WTC11 (cell line): ENCODE data around the gene UBL4A. TPM values are rescaled to one million over a fixed set of nuclear protein-coding genes. Genes with fewer than 3 reads are reported as not detected.

ENCODE experiments used
- ATAC-seq: fragments of 200-7000 bp; cut with Tn5 transposase; 2 replicates; pipeline ENCODE4 v1.10.0; 2021; ENCODE audit warnings: mild to moderate bottlenecking, moderate library complexity
- CTCF ChIA-PET: fragments of 300-600 bp; sonication (Branson Sonifier 250); formaldehyde crosslinking; loops from one replicate; lab custom pipeline; 2021; ENCODE audit warnings: antibody characterized with exemption; lab: Charles Lee
- POLR2A ChIA-PET: fragments of 350-600 bp; sonication (Branson Sonifier 250); formaldehyde crosslinking; loops from one replicate; lab custom pipeline; 2021; ENCODE audit warnings: antibody characterized with exemption; lab: Charles Lee
- DNase-seq: peaks from one replicate; pipeline ENCODE4 v3.0.0; 2021; ENCODE audit warnings: low spot score
- H3K27ac Mint-ChIP-seq: 2 replicates; pipeline ENCODE4 v1.8.0; 2021; ENCODE audit warnings: mixed read lengths
- H3K27me3 Mint-ChIP-seq: 2 replicates; pipeline ENCODE4 v1.8.0; 2021; ENCODE audit warnings: low read depth, mild to moderate bottlenecking, moderate library complexity, mixed read lengths
- H3K36me3 Mint-ChIP-seq: 2 replicates; pipeline ENCODE4 v1.8.0; 2021; ENCODE audit warnings: mixed read lengths
- H3K4me1 Mint-ChIP-seq: 2 replicates; pipeline ENCODE4 v1.8.0; 2022; ENCODE audit warnings: mixed read lengths
- H3K4me3 Mint-ChIP-seq: 2 replicates; pipeline ENCODE4 v1.8.0; 2021; ENCODE audit warnings: mild to moderate bottlenecking, moderate library complexity, mixed read lengths
- H3K9me3 Mint-ChIP-seq: 2 replicates; pipeline ENCODE4 v1.8.0; 2021; ENCODE audit warnings: mixed read lengths
- ATF1 ChIP-seq: sonication (generic); formaldehyde crosslinking; IDR thresholded peaks from 2 replicates; pipeline ENCODE4 v1.8.1; 2023; ENCODE audit warnings: mild to moderate bottlenecking, moderate library complexity, missing genetic modification reagents
- CREB1 ChIP-seq: sonication (generic); formaldehyde crosslinking; IDR thresholded peaks from 2 replicates; pipeline ENCODE4 v1.8.0; 2023; ENCODE audit warnings: mild to moderate bottlenecking, missing genetic modification reagents
- ESRRA ChIP-seq: sonication (generic); formaldehyde crosslinking; IDR thresholded peaks from 2 replicates; pipeline ENCODE4 v1.8.1; 2022; ENCODE audit warnings: mild to moderate bottlenecking, missing genetic modification reagents, borderline replicate concordance
- FOXP4 ChIP-seq: sonication (generic); formaldehyde crosslinking; IDR thresholded peaks from 2 replicates; pipeline ENCODE4 v1.8.0; 2022; ENCODE audit warnings: mild to moderate bottlenecking, missing genetic modification reagents
- GRHL2 ChIP-seq: fragments of 250-450 bp; sonication (Bioruptor Pico); IDR thresholded peaks from 2 replicates; pipeline ENCODE4 v1.8.0; 2022; ENCODE audit warnings: mild to moderate bottlenecking, moderate library complexity; ENCODE audit not compliant: insufficient replicate concordance, severe bottlenecking
- HMGA2 ChIP-seq: fragments of 250-450 bp; sonication (Bioruptor Pico); IDR thresholded peaks from 2 replicates; pipeline ENCODE4 v1.4.0; 2021; ENCODE audit warnings: mild to moderate bottlenecking, moderate library complexity
- NFE2L1 ChIP-seq: sonication (generic); formaldehyde crosslinking; IDR thresholded peaks from 2 replicates; pipeline ENCODE4 v1.8.1; 2023; ENCODE audit warnings: missing genetic modification reagents
- NFYB ChIP-seq: sonication (generic); formaldehyde crosslinking; conservative IDR thresholded peaks from 2 replicates; pipeline ENCODE4 v1.8.0; 2022; ENCODE audit warnings: low read depth, missing genetic modification reagents
- PRRX2 ChIP-seq: fragments of 250-450 bp; sonication (Bioruptor Pico); IDR thresholded peaks from 2 replicates; pipeline ENCODE4 v1.8.0; 2021; ENCODE audit warnings: mild to moderate bottlenecking
- ZNF232 ChIP-seq: sonication (generic); formaldehyde crosslinking; IDR thresholded peaks from 2 replicates; pipeline ENCODE4 v1.8.0; 2022; ENCODE audit warnings: mild to moderate bottlenecking, missing genetic modification reagents
- total RNA-seq: library from RNA; stranded (reverse); gene quantifications from 3 replicates; pipeline ENCODE4 v1.2.3, GENCODE V29; 2021
- TF ChIP-seq, protein P1 (sequence below): sonication (generic); formaldehyde crosslinking; conservative IDR thresholded peaks from 2 replicates; pipeline ENCODE4 v1.8.1; 2022; ENCODE audit warnings: mild to moderate bottlenecking, missing genetic modification reagents
- TF ChIP-seq, protein P2 (sequence below): sonication (generic); formaldehyde crosslinking; IDR thresholded peaks from 2 replicates; pipeline ENCODE4 v1.8.0; 2022; ENCODE audit warnings: mild to moderate bottlenecking, missing genetic modification reagents
- TF ChIP-seq, protein P3 (sequence below): sonication (generic); formaldehyde crosslinking; IDR thresholded peaks from 2 replicates; pipeline ENCODE4 v1.8.1; 2023; ENCODE audit warnings: mild to moderate bottlenecking, missing genetic modification reagents, moderate library complexity
- TF ChIP-seq, protein P4 (sequence below): sonication (generic); formaldehyde crosslinking; IDR thresholded peaks from 2 replicates; pipeline ENCODE4 v1.8.0; 2022; ENCODE audit warnings: mild to moderate bottlenecking, missing genetic modification reagents
- TF ChIP-seq, protein P5 (sequence below): fragments of 200-600 bp; IDR thresholded peaks from 2 replicates; pipeline ENCODE4 v1.8.0; 2022; ENCODE audit warnings: antibody characterized with exemption

UBL4A gene
- total RNA-seq, 1 experiment from 2014 or later: 34.0 TPM

- no peak overlapping the region for H3K27ac Mint-ChIP-seq
- no peak for TF ChIP-seq ESRRA
- TF ChIP-seq, protein P1, sequence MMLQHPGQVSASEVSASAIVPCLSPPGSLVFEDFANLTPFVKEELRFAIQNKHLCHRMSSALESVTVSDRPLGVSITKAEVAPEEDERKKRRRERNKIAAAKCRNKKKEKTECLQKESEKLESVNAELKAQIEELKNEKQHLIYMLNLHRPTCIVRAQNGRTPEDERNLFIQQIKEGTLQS (CRISPR knock-in tag): no peak
- no peak for TF ChIP-seq HMGA2 (CRISPR knock-in tag)
- no peak for TF ChIP-seq ATF1 (CRISPR knock-in tag)
- TF ChIP-seq CREB1 (CRISPR knock-in tag): no peak
- TF ChIP-seq, protein P2, sequence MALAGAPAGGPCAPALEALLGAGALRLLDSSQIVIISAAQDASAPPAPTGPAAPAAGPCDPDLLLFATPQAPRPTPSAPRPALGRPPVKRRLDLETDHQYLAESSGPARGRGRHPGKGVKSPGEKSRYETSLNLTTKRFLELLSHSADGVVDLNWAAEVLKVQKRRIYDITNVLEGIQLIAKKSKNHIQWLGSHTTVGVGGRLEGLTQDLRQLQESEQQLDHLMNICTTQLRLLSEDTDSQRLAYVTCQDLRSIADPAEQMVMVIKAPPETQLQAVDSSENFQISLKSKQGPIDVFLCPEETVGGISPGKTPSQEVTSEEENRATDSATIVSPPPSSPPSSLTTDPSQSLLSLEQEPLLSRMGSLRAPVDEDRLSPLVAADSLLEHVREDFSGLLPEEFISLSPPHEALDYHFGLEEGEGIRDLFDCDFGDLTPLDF: no peak
- no peak for TF ChIP-seq FOXP4 (CRISPR knock-in tag)
- TF ChIP-seq, protein P3, sequence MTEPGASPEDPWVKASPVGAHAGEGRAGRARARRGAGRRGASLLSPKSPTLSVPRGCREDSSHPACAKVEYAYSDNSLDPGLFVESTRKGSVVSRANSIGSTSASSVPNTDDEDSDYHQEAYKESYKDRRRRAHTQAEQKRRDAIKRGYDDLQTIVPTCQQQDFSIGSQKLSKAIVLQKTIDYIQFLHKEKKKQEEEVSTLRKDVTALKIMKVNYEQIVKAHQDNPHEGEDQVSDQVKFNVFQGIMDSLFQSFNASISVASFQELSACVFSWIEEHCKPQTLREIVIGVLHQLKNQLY (CRISPR knock-in tag): no peak
- H3K4me1 Mint-ChIP-seq: no peaks in the 10 kb centered on the region
- CTCF ChIA-PET: no interaction called here
- H3K4me3 Mint-ChIP-seq: no peak overlapping the region
- H3K27me3 Mint-ChIP-seq: no peaks in the 10 kb centered on the region
- H3K36me3 Mint-ChIP-seq: no peaks in the 10 kb centered on the region
- ATAC-seq (no peak), DNase-seq (no peak)
- H3K9me3 Mint-ChIP-seq: no peaks in the 10 kb centered on the region
- POLR2A ChIA-PET: no interaction called here
These were observed 21.5 kb downstream of the UBL4A start for GRCh38 chrX:154464806-154465365.

- CTCF ChIA-PET: interaction anchor here (0.7 kb wide), 1 partner anchor 64 kb away, joined by 3 read pairs; no protein-coding TSS in a partner anchor
- no peak for ATAC-seq
- H3K9me3 Mint-ChIP-seq: no peaks in the 10 kb centered on the region
These were observed 22.7 kb downstream of the UBL4A start for GRCh38 chrX:154463611-154464220.

DNA sequence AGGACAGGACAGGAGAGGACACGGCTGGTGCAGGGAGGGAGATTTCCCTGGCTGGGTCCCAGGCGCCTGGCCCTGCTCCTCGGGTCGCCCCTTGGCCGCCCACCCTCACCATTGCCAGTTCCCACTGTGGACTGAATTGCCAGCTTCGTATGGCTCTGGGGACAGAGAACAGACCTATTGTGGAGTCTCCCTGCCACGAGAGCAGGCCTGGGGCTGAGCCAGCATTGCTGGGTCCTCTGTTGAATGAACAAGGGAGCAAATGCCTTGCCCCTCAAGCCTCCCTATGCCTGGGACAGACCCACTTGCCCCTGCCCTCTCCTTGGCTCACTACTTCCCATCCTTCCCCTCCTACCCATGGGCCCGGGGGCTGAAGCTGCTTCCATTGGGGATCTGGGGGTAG lies 24.0 kb downstream of the UBL4A start:
- Mint-ChIP-seq H3K9me3 (no peaks in the 10 kb centered on the region), H3K4me1 (no peaks in the 10 kb centered on the region), H3K27me3 (peaks cover under 1% of the 10 kb centered on the region; the same call in 1 of the 2 replicates), H3K27ac (no peak overlapping the region), H3K4me3 (no peak overlapping the region), H3K36me3 (no peaks in the 10 kb centered on the region)
- no peak for TF ChIP-seq GRHL2 (CRISPR knock-in tag)
- TF ChIP-seq, protein P4, sequence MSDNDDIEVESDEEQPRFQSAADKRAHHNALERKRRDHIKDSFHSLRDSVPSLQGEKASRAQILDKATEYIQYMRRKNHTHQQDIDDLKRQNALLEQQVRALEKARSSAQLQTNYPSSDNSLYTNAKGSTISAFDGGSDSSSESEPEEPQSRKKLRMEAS: no peak
- no peak for TF ChIP-seq PRRX2 (CRISPR knock-in tag)
- ChIA-PET POLR2A (interaction anchor here (0.6 kb wide), 1 partner anchor 31 kb away, joined by 3 read pairs; no protein-coding TSS in a partner anchor), CTCF (no interaction called here)
- no peak for ATAC-seq
- no peak for DNase-seq

More at GRCh38 chrX:154463611-154464220, 22.7 kb downstream of the UBL4A start:
- H3K4me3 Mint-ChIP-seq: no peak overlapping the region
- no peak for DNase-seq
- POLR2A ChIA-PET: no interaction called here
- no peaks in the 10 kb centered on the region for H3K4me1 Mint-ChIP-seq
- no peak overlapping the region for H3K27ac Mint-ChIP-seq
- no peaks in the 10 kb centered on the region for H3K27me3 Mint-ChIP-seq
- H3K36me3 Mint-ChIP-seq: no peaks in the 10 kb centered on the region
- TF ChIP-seq NFE2L1 (CRISPR knock-in tag) (no peak), NFYB (CRISPR knock-in tag) (no peak), ZNF232 (CRISPR knock-in tag) (no peak)
- TF ChIP-seq, protein P5, sequence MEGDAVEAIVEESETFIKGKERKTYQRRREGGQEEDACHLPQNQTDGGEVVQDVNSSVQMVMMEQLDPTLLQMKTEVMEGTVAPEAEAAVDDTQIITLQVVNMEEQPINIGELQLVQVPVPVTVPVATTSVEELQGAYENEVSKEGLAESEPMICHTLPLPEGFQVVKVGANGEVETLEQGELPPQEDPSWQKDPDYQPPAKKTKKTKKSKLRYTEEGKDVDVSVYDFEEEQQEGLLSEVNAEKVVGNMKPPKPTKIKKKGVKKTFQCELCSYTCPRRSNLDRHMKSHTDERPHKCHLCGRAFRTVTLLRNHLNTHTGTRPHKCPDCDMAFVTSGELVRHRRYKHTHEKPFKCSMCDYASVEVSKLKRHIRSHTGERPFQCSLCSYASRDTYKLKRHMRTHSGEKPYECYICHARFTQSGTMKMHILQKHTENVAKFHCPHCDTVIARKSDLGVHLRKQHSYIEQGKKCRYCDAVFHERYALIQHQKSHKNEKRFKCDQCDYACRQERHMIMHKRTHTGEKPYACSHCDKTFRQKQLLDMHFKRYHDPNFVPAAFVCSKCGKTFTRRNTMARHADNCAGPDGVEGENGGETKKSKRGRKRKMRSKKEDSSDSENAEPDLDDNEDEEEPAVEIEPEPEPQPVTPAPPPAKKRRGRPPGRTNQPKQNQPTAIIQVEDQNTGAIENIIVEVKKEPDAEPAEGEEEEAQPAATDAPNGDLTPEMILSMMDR: no peak
- TF ChIP-seq, all 79 proteins: peak for 0
